HCT116 (cell line): ENCODE data around the gene TSPAN16.

ENCODE experiments used
- EGR1 ChIP-seq: IDR thresholded peaks from 2 replicates; pipeline ENCODE4 v1.6.1; 2012; ENCODE audit warnings: low read depth
- EZH2 ChIP-seq: fragments of 200-600 bp; sonication (generic); IDR thresholded peaks from 2 replicates; pipeline ENCODE4 v1.6.1; 2017; ENCODE audit warnings: antibody characterized with exemption, mixed run types
- EZH2phosphoT487 ChIP-seq: fragments of 200-600 bp; IDR thresholded peaks from 2 replicates; pipeline ENCODE4 v1.6.1; 2018; ENCODE audit warnings: antibody characterized with exemption, borderline replicate concordance
- POLR2A ChIP-seq: IDR thresholded peaks from 2 replicates; pipeline ENCODE4 v1.7.0; 2011; ENCODE audit warnings: borderline replicate concordance; ENCODE audit not compliant: insufficient read depth, insufficient read length; ENCODE audit errors: extremely low read depth
- POLR2AphosphoS5 ChIP-seq: IDR thresholded peaks from 2 replicates; pipeline ENCODE4 v1.6.1; 2011; ENCODE audit warnings: mild to moderate bottlenecking, low read depth, low read length, moderate library complexity
- RAD21 ChIP-seq: IDR thresholded peaks from 2 replicates; pipeline ENCODE4 v1.6.1; 2012; ENCODE audit warnings: low read depth, mild to moderate bottlenecking
- SIN3A ChIP-seq: IDR thresholded peaks from 2 replicates; pipeline ENCODE4 v1.6.1; 2012; ENCODE audit warnings: low read depth
- SP1 ChIP-seq: IDR thresholded peaks from 2 replicates; pipeline ENCODE4 v1.6.1; 2012; ENCODE audit warnings: low read depth
- YY1 ChIP-seq: IDR thresholded peaks from 2 replicates; pipeline ENCODE4 v1.6.1; 2011; ENCODE audit warnings: low read length, low read depth, moderate library complexity, mild to moderate bottlenecking; ENCODE audit not compliant: insufficient replicate concordance; ENCODE audit errors: extremely low read depth
- ZNF274 ChIP-seq: fragments of 200-500 bp; sonication (Bioruptor generic); IDR thresholded peaks from 2 replicates; pipeline ENCODE4 v1.6.1; 2014; ENCODE audit warnings: mild to moderate bottlenecking, low read depth, low read length, inconsistent platforms
- TF ChIP-seq, protein P1 (sequence below): IDR thresholded peaks from 2 replicates; pipeline ENCODE4 v1.6.1; 2012; ENCODE audit warnings: low read depth
- TF ChIP-seq, protein P2 (sequence below): IDR thresholded peaks from 2 replicates; pipeline ENCODE4 v1.6.1; 2011; ENCODE audit warnings: mild to moderate bottlenecking, low read length, moderate library complexity; ENCODE audit not compliant: insufficient replicate concordance; ENCODE audit errors: extremely low read depth
- TF ChIP-seq, protein P3 (sequence below), 3 experiments: fragments of 200-600 bp in 1 of 3; sonication (generic) in 1 of 3; IDR thresholded peaks in 2 of 3; conservative IDR thresholded peaks in 1 of 3; 2 replicates each; pipeline ENCODE4 v1.5.1; 2012 to 2017; ENCODE audit warnings: low read depth in 2 of 3, low read length in 2 of 3, antibody characterized with exemption in 1 of 3, borderline replicate concordance in 1 of 3, control low read depth in 1 of 3, mild to moderate bottlenecking in 1 of 3, mixed read lengths in 1 of 3, mixed run types in 1 of 3, moderate library complexity in 1 of 3; ENCODE audit not compliant: insufficient read depth in 1 of 3
- TF ChIP-seq, protein P4 (sequence below): IDR thresholded peaks from 2 replicates; pipeline ENCODE4 v1.6.1; 2012

DNA sequence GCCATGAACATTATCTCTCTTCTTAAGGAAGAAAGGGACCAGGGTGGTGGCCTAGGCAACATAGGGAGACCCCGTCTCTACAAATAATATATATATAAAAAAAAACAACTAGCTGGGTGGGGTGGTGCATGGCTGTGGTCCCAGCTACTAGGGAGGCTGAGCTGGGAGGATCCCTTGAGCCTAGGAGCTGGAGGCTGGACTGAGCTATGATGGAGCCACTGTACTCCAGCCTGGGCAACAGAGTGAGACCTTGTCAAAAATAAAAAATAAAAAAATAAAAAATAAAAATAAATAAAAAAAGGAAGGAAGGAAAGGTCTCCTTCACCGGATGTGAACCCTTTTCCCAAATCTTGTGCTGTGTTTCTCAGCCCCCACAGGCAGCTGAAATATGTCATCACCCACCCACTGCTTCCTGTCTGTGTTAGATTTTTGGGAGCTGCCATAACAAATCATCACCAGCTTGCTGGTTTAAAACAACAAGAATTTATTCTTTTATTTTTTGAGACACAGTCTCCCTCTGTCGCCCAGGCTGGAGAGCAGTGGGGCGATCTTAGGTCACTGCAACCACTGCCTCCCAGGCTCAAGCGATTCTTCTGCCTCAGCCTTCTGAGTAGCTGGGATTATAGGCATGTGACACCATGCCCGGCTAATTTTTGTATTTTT is 9.5 kb upstream of the TSPAN16 start:
- TF ChIP-seq ZNF274 = no peak
- no peak for TF ChIP-seq EZH2
- TF ChIP-seq POLR2A = no peak
- TF ChIP-seq, protein P1, sequence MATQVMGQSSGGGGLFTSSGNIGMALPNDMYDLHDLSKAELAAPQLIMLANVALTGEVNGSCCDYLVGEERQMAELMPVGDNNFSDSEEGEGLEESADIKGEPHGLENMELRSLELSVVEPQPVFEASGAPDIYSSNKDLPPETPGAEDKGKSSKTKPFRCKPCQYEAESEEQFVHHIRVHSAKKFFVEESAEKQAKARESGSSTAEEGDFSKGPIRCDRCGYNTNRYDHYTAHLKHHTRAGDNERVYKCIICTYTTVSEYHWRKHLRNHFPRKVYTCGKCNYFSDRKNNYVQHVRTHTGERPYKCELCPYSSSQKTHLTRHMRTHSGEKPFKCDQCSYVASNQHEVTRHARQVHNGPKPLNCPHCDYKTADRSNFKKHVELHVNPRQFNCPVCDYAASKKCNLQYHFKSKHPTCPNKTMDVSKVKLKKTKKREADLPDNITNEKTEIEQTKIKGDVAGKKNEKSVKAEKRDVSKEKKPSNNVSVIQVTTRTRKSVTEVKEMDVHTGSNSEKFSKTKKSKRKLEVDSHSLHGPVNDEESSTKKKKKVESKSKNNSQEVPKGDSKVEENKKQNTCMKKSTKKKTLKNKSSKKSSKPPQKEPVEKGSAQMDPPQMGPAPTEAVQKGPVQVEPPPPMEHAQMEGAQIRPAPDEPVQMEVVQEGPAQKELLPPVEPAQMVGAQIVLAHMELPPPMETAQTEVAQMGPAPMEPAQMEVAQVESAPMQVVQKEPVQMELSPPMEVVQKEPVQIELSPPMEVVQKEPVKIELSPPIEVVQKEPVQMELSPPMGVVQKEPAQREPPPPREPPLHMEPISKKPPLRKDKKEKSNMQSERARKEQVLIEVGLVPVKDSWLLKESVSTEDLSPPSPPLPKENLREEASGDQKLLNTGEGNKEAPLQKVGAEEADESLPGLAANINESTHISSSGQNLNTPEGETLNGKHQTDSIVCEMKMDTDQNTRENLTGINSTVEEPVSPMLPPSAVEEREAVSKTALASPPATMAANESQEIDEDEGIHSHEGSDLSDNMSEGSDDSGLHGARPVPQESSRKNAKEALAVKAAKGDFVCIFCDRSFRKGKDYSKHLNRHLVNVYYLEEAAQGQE = no peak
- TF ChIP-seq EGR1 = no peak
- no peak for TF ChIP-seq POLR2AphosphoS5
- TF ChIP-seq, protein P2, sequence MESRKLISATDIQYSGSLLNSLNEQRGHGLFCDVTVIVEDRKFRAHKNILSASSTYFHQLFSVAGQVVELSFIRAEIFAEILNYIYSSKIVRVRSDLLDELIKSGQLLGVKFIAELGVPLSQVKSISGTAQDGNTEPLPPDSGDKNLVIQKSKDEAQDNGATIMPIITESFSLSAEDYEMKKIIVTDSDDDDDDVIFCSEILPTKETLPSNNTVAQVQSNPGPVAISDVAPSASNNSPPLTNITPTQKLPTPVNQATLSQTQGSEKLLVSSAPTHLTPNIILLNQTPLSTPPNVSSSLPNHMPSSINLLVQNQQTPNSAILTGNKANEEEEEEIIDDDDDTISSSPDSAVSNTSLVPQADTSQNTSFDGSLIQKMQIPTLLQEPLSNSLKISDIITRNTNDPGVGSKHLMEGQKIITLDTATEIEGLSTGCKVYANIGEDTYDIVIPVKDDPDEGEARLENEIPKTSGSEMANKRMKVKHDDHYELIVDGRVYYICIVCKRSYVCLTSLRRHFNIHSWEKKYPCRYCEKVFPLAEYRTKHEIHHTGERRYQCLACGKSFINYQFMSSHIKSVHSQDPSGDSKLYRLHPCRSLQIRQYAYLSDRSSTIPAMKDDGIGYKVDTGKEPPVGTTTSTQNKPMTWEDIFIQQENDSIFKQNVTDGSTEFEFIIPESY = no peak
- no peak for TF ChIP-seq SIN3A
- TF ChIP-seq, protein P3, sequence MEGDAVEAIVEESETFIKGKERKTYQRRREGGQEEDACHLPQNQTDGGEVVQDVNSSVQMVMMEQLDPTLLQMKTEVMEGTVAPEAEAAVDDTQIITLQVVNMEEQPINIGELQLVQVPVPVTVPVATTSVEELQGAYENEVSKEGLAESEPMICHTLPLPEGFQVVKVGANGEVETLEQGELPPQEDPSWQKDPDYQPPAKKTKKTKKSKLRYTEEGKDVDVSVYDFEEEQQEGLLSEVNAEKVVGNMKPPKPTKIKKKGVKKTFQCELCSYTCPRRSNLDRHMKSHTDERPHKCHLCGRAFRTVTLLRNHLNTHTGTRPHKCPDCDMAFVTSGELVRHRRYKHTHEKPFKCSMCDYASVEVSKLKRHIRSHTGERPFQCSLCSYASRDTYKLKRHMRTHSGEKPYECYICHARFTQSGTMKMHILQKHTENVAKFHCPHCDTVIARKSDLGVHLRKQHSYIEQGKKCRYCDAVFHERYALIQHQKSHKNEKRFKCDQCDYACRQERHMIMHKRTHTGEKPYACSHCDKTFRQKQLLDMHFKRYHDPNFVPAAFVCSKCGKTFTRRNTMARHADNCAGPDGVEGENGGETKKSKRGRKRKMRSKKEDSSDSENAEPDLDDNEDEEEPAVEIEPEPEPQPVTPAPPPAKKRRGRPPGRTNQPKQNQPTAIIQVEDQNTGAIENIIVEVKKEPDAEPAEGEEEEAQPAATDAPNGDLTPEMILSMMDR (IDR thresholded peaks at IDR 0.05 in 2 of 3, conservative IDR thresholded peaks at IDR 0.05 in 1 of 3; ENCODE audit: borderline replicate concordance in 1 of 3, insufficient read depth in 1 of 3, low read depth in 2 of 3, low read length in 2 of 3) = no peak
- no peak for TF ChIP-seq RAD21
- TF ChIP-seq, protein P4, sequence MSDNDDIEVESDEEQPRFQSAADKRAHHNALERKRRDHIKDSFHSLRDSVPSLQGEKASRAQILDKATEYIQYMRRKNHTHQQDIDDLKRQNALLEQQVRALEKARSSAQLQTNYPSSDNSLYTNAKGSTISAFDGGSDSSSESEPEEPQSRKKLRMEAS = no peak
- TF ChIP-seq SP1 = no peak
- TF ChIP-seq EZH2phosphoT487 = no peak
- no peak for TF ChIP-seq YY1
